Endothelial cell of umbilical vein (primary cell): ENCODE data around the gene CCDC150. TPM values are rescaled to one million over a fixed set of nuclear protein-coding genes. Genes with fewer than 3 reads are reported as not detected.

Experiments used
- BruUV-seq: library from RNA; stranded (reverse); fragments of 400-500 nt; replicated peaks from 2 replicates; lab custom pipeline; 2021; lab: Mats Ljungman, UMichigan
- CTCF ChIA-PET: fragments of 300-600, 350-600 bp; sonication (Branson Sonifier 250); formaldehyde crosslinking; loops from one replicate; lab custom pipeline; 2021; ENCODE audit warnings: antibody characterized with exemption, inconsistent platforms; lab: Charles Lee
- POLR2A ChIA-PET: fragments of 300-600, 350-600 bp; sonication (Branson Sonifier 250); formaldehyde crosslinking; loops from one replicate; lab custom pipeline; 2021; ENCODE audit warnings: antibody characterized with exemption, inconsistent platforms; lab: Charles Lee
- DNase-seq: peaks from one replicate; pipeline ENCODE4 v3.0.0-alpha.2; 2011; ENCODE audit warnings: low read depth, low spot score
- FAIRE-seq: peaks from 2 replicates; lab custom pipeline; 2011; peaks lifted over from hg19 to GRCh38; lab: Jason Lieb, UNC
- H2AFZ ChIP-seq: 2 replicates; pipeline ENCODE4 v1.6.0; 2012; ENCODE audit warnings: low read depth, low read length, control low read depth, inconsistent platforms
- H3K27ac ChIP-seq: 2 replicates; pipeline ENCODE4 v1.5.1; 2011; ENCODE audit warnings: low read depth, mild to moderate bottlenecking, control low read depth, low read length, moderate library complexity; ENCODE audit not compliant: insufficient read depth
- H3K27me3 ChIP-seq, 2 experiments: 2 replicates each; pipeline versions ENCODE4 v1.6.0 to v1.6.1; 2011; ENCODE audit warnings: low read length in 2 of 2, mixed read lengths in 1 of 2; ENCODE audit not compliant: control insufficient read depth in 2 of 2, insufficient read depth in 2 of 2
- H3K36me3 ChIP-seq, 2 experiments: 2 replicates in 1 of 2; 3 replicates in 1 of 2; pipeline ENCODE4 v1.5.1; 2011; ENCODE audit warnings: low read length in 2 of 2, mild to moderate bottlenecking in 1 of 2, moderate library complexity in 1 of 2; ENCODE audit not compliant: control insufficient read depth in 2 of 2, insufficient read depth in 2 of 2; ENCODE audit errors: extremely low read depth in 1 of 2
- H3K4me1 ChIP-seq: 3 replicates; pipeline ENCODE4 v1.5.1; 2011; ENCODE audit warnings: mild to moderate bottlenecking, low read length; ENCODE audit not compliant: control insufficient read depth, insufficient read depth; ENCODE audit errors: extremely low read depth
- H3K4me2 ChIP-seq: 2 replicates; pipeline ENCODE4 v1.6.1; 2011; ENCODE audit warnings: low read length, control low read depth, mixed read lengths; ENCODE audit not compliant: insufficient read depth
- H3K4me3 ChIP-seq, 3 experiments: fragments of 200-600 bp in 1 of 3; sonication (generic), shearing (Covaris generic) in 1 of 3; replicated peaks in 1 of 3; 2 replicates each; pipeline ENCODE4 v1.5.1; 2011 to 2016; ENCODE audit warnings: control low read depth in 3 of 3, low read length in 3 of 3, mild to moderate bottlenecking in 2 of 3, inconsistent platforms in 1 of 3, low read depth in 1 of 3, moderate library complexity in 1 of 3; ENCODE audit not compliant: insufficient read depth in 1 of 3
- H3K79me2 ChIP-seq: 2 replicates; pipeline ENCODE4 v1.6.0; 2012; ENCODE audit warnings: low read length, inconsistent platforms; ENCODE audit not compliant: control insufficient read depth, insufficient read depth
- H3K9ac ChIP-seq: replicated peaks from 2 replicates; pipeline ENCODE3; 2011; ENCODE audit warnings: low read length, control low read depth; ENCODE audit not compliant: insufficient read depth; ENCODE audit errors: extremely low read depth
- H3K9me1 ChIP-seq: replicated peaks from 3 replicates; pipeline ENCODE4 v1.6.0; 2011; ENCODE audit warnings: mild to moderate bottlenecking, low read length; ENCODE audit not compliant: control insufficient read depth, insufficient read depth; ENCODE audit errors: extremely low read depth
- H3K9me3 ChIP-seq: replicated peaks from 2 replicates; pipeline ENCODE4 v1.5.1; 2012; ENCODE audit warnings: low read length, inconsistent platforms; ENCODE audit not compliant: control insufficient read depth, insufficient read depth
- H4K20me1 ChIP-seq: replicated peaks from 2 replicates; pipeline ENCODE3; 2011; ENCODE audit warnings: mild to moderate bottlenecking, low read length; ENCODE audit not compliant: control insufficient read depth, insufficient read depth; ENCODE audit errors: extremely low read depth
- CTCF ChIP-seq, 2 donors: IDR thresholded peaks; 1 replicate in 1 of 2; 2 replicates in 1 of 2; pipeline ENCODE4 v1.5.1; 2011; ENCODE audit warnings: low read length in 2 of 2, mild to moderate bottlenecking in 2 of 2, moderate library complexity in 2 of 2, control low read depth in 1 of 2, inconsistent platforms in 1 of 2, low read depth in 1 of 2; ENCODE audit not compliant: insufficient read depth in 1 of 2; ENCODE audit errors: extremely low read depth in 1 of 2
- EZH2 ChIP-seq: IDR thresholded peaks from 2 replicates; pipeline ENCODE4 v1.6.1; 2012; ENCODE audit warnings: borderline replicate concordance, low read depth, mild to moderate bottlenecking, moderate library complexity, low read length, inconsistent platforms; ENCODE audit not compliant: severe bottlenecking
- FOS ChIP-seq: IDR thresholded peaks from 2 replicates; pipeline ENCODE4 v1.6.1; 2011; ENCODE audit warnings: mild to moderate bottlenecking, low read length, moderate library complexity, borderline replicate concordance; ENCODE audit not compliant: insufficient read depth
- GATA2 ChIP-seq: IDR thresholded peaks from 2 replicates; pipeline ENCODE4 v1.7.0; 2011; ENCODE audit warnings: low read depth, mild to moderate bottlenecking, moderate library complexity, mixed read lengths, low read length; ENCODE audit not compliant: insufficient read length, insufficient read depth
- JUN ChIP-seq: IDR thresholded peaks from 2 replicates; pipeline ENCODE4 v1.6.1; 2011; ENCODE audit warnings: borderline replicate concordance, low read depth; ENCODE audit not compliant: insufficient read length, insufficient read depth
- MAX ChIP-seq: IDR thresholded peaks from 2 replicates; pipeline ENCODE4 v1.6.1; 2011; ENCODE audit not compliant: insufficient read depth, insufficient read length
- MYC ChIP-seq: IDR thresholded peaks from one replicate; pipeline ENCODE4 v1.6.1; 2011; ENCODE audit warnings: mild to moderate bottlenecking, low read depth, low read length
- POLR2A ChIP-seq: IDR thresholded peaks from 2 replicates; pipeline ENCODE4 v1.6.1; 2012; ENCODE audit warnings: low read depth, mild to moderate bottlenecking, control low read depth, low read length
- POLR2AphosphoS5 ChIP-seq: IDR thresholded peaks from 2 replicates; pipeline ENCODE4 v1.6.1; 2012; ENCODE audit warnings: low read depth, mild to moderate bottlenecking, control low read depth, low read length, moderate library complexity; ENCODE audit not compliant: insufficient read depth
- dilution Hi-C: fragments of 300-500 bp; cut with MboI; formaldehyde crosslinking; loops from one replicate; pipeline ENCODE4 v1.15.0; 2019; ENCODE audit warnings: low sequenced_read_pairs; ENCODE audit not compliant: extremely low pct_ligation_motif_present
- intact Hi-C: fragments of 100-400 bp; cut with micrococcal nuclease; formaldehyde crosslinking; loops from one replicate; pipeline ENCODE4 v1.10.0; 2022
- polyA plus RNA-seq, 4 experiments: library from polyadenylated mRNA; depleted of rRNA in 3 of 4; stranded (reverse) in 3 of 4; unstranded in 1 of 4; fragments of >200 nt; gene quantifications; 2 replicates each; pipeline versions ENCODE4 v1.2.1 to v1.2.3, GENCODE V29; 2011 to 2012; ENCODE audit warnings: missing spikeins in 1 of 4
- total RNA-seq: library from RNA; stranded (reverse); gene quantifications from 2 replicates; pipeline ENCODE4 v1.2.3, GENCODE V29; 2021

Gene CCDC150
- total and polyA plus RNA-seq, 2 donors (not counting 3 experiments of a cell fraction or from before 2014, with no cell fraction given), result 1.7 to 19.9 TPM

GRCh38 chr2:196737046-196737445 lies 97.5 kb downstream of the CCDC150 start:
- TF ChIP-seq EZH2 (no peak), GATA2 (no peak), POLR2A (no peak), MAX (no peak), MYC (no peak), FOS (no peak), CTCF (IDR thresholded peaks at IDR 0.05; ENCODE audit: extremely low read depth in 1 of 2, insufficient read depth in 1 of 2, low read depth in 1 of 2, low read length in 2 of 2) (no peak), JUN (no peak), POLR2AphosphoS5 (no peak)
- no peak overlapping the region for H3K4me3 ChIP-seq
- no peak overlapping the region for H2AFZ ChIP-seq
- dilution Hi-C loops, result no loop called here
- ChIA-PET CTCF (no interaction called here), POLR2A (no interaction called here)
- no peak overlapping the region for H3K9ac ChIP-seq
- no TSS peak for BruUV-seq
- no peaks in the 10 kb centered on the region for H3K9me1 ChIP-seq
- H3K36me3 ChIP-seq, result peaks cover 0 to 2% of the 10 kb centered on the region in 2 experiments
- no peak overlapping the region for H3K27ac ChIP-seq
- H3K79me2 ChIP-seq, result no peaks in the 10 kb centered on the region
- FAIRE-seq (no peak), DNase-seq (no peak)
- intact Hi-C loops, result no loop called here
- no peaks in the 10 kb centered on the region for H3K4me1 ChIP-seq
- H3K27me3 ChIP-seq, result no peaks in the 10 kb centered on the region
- H3K9me3 ChIP-seq, result no peaks in the 10 kb centered on the region
- no peaks in the 10 kb centered on the region for H4K20me1 ChIP-seq
- H3K4me2 ChIP-seq, result no peak overlapping the region
